Measurements from ENCODE around the gene AFF3. TPM values are rescaled to one million over a fixed set of nuclear protein-coding genes. Genes with fewer than 3 reads are reported as not detected.
A peak's percentile ranks its signal among the peaks of the same experiment; 100 is the strongest.
"Not testable (repeated sequence)": the region's sequence is repeated elsewhere in the genome, so short reads cannot be mapped to it uniquely, and the experiment has no call there.

The AFF3 gene
- total RNA-seq, 1 experiment from 2014 or later, result 0.42 TPM

DNA sequence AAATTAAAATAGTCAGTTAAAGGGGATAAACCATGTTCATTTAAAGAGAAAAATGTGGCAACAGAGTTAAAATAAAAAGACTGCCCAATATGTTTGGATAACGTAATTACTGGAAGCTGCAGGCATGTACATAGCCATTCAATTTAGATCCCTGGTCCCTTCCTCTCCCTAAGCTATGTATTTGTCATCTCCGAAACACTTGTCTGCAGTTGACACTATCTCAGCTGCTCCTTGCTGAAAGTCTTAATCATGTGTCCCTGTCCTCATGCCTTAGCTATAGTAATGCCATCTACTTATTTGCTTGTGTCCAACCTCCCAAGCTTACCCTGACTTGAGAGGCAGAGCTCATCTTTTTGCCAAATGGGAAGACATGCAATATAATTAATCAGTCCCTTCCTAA is 478.7 kb downstream of the AFF3 start:
- H3K27me3 Mint-ChIP-seq (ENCODE audit: insufficient read depth, unreplicated experiment), result no peaks in the 10 kb centered on the region
- no peak overlapping the region for H3K27ac Mint-ChIP-seq (ENCODE audit: low read depth, unreplicated experiment)
- intact Hi-C loops (cut with micrococcal nuclease), result no loop called here
- no peak for DNase-seq (ENCODE audit: unreplicated experiment)
- BruUV-seq (replicated peaks), result no TSS peak
- H3K36me3 Mint-ChIP-seq (ENCODE audit: insufficient read depth, unreplicated experiment), result no peaks in the 10 kb centered on the region
- H3K9me3 Mint-ChIP-seq (ENCODE audit: unreplicated experiment), result peaks cover 14% of the 10 kb centered on the region
- CTCF ChIA-PET, result no interaction called here
- H3K4me1 Mint-ChIP-seq (ENCODE audit: insufficient read depth, unreplicated experiment), result peaks cover 19% of the 10 kb centered on the region
- POLR2A ChIA-PET, result no interaction called here
- H3K4me3 Mint-ChIP-seq (ENCODE audit: unreplicated experiment), result no peak overlapping the region
- TF ChIP-seq, protein P1, sequence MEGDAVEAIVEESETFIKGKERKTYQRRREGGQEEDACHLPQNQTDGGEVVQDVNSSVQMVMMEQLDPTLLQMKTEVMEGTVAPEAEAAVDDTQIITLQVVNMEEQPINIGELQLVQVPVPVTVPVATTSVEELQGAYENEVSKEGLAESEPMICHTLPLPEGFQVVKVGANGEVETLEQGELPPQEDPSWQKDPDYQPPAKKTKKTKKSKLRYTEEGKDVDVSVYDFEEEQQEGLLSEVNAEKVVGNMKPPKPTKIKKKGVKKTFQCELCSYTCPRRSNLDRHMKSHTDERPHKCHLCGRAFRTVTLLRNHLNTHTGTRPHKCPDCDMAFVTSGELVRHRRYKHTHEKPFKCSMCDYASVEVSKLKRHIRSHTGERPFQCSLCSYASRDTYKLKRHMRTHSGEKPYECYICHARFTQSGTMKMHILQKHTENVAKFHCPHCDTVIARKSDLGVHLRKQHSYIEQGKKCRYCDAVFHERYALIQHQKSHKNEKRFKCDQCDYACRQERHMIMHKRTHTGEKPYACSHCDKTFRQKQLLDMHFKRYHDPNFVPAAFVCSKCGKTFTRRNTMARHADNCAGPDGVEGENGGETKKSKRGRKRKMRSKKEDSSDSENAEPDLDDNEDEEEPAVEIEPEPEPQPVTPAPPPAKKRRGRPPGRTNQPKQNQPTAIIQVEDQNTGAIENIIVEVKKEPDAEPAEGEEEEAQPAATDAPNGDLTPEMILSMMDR (IDR thresholded peaks at IDR 0.05; ENCODE audit: unreplicated experiment), result no peak

DNA sequence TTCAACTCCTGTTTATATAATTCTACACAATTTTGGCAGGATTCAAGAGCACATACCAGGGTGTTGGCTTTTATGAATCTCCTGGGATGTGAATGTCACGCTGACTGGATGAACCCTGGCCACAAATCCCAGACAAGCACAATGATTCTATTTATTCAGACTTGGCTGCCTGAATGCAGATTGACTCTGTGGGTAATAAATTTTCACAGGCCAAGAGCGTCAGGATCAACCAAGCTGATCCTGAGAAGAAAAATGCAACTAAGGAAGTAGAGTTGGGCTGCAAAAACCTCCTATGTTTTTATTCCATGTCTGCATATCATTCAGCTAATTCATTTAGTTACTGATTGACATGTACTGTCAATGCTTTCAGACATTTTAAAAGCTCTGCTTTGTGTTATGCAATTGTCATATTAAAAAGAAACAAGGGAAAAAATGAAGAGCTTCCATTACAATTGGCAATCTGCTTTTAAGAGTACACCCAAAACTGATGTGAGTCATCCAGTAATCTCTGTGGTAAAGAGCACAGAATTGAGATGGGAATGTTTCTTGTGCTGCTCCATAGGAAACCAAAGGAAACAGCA is 479.5 kb downstream of the AFF3 start:
- H3K27me3 Mint-ChIP-seq (ENCODE audit: insufficient read depth, unreplicated experiment), result no peaks in the 10 kb centered on the region
- peaks cover 14% of the 10 kb centered on the region for H3K9me3 Mint-ChIP-seq (ENCODE audit: unreplicated experiment)
- TF ChIP-seq, protein P1 (IDR thresholded peaks at IDR 0.05; ENCODE audit: unreplicated experiment), result no peak
- no peaks in the 10 kb centered on the region for H3K36me3 Mint-ChIP-seq (ENCODE audit: insufficient read depth, unreplicated experiment)
- peak overlapping the region; percentile 46 for H3K27ac Mint-ChIP-seq (ENCODE audit: low read depth, unreplicated experiment)
- peak; percentile 60 for DNase-seq (ENCODE audit: unreplicated experiment)
- ChIA-PET POLR2A (no interaction called here), CTCF (interaction anchor here (0.7 kb wide), 1 partner anchor 839 kb away, joined by 3 read pairs; no protein-coding TSS in a partner anchor)
- no TSS peak for BruUV-seq (replicated peaks)
- peaks cover 19% of the 10 kb centered on the region for H3K4me1 Mint-ChIP-seq (ENCODE audit: insufficient read depth, unreplicated experiment)
- H3K4me3 Mint-ChIP-seq (ENCODE audit: unreplicated experiment), result no peak overlapping the region
- intact Hi-C loops (cut with micrococcal nuclease), result no loop called here

DNA sequence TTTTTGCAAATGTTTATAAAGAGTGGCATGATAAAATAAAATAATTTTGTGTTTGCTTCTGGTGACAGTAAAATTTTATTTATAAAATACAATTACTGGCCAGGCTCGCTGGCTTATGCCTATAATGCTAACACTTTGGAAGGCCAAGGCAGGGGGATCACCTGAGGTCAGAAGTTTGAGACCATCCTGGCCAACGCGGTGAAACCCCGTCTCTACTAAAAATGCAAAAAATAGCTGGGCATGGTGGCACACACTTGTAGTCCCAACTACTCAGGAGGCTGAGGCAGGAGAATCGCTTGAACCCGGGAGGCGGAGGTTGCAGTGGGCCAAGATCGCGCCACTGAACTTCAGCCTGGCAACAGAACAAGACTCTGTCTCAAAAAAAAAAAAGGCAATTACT is 480.6 kb downstream of the AFF3 start:
- POLR2A ChIA-PET; DNase-seq (ENCODE audit: unreplicated experiment); H3K27me3 Mint-ChIP-seq (ENCODE audit: insufficient read depth, unreplicated experiment); H3K36me3 Mint-ChIP-seq (ENCODE audit: insufficient read depth, unreplicated experiment); H3K27ac Mint-ChIP-seq (ENCODE audit: low read depth, unreplicated experiment); BruUV-seq (replicated peaks); intact Hi-C loops (cut with micrococcal nuclease); CTCF ChIA-PET; H3K4me3 Mint-ChIP-seq (ENCODE audit: unreplicated experiment): not testable (repeated sequence)
- Mint-ChIP-seq H3K9me3 (ENCODE audit: unreplicated experiment) (peaks cover 13% of the 10 kb centered on the region), H3K4me1 (ENCODE audit: insufficient read depth, unreplicated experiment) (peaks cover 19% of the 10 kb centered on the region)

DNA sequence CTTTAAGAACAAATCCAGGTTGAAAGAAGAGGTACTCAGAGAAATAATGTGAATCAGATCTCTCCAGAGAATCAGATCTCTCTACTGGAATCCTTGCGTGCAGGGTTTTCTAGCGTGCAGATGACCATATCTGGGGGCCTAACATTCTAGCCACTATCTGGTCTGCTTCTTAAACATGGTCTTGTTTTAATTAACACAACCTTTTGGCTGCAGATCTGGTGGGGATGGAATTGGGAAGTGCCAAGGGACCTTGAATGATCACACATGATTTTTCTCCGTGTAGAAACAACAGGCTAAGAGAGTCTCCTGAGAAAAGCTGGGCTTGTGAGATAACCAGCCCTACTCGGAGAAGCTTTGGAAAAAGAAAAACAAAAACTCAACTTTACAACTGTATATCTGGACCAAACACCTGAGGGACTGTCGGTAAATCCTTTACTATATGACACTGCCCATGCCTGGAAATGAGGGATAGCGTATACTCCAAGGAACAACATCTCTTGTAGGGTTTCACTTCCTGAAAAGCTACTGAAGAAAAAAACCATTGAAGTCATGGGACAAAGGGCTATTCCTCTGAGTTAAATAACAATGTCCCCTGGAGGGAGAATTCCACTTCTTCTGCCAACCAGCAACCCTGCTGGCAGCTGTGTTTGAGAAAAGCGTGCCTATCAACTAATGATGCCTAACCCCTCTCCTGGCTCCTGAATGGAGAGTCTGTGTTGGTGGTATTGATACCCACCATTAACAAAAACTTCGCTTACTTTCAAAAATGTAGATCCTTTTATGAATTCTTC is 481.6 kb downstream of the AFF3 start:
- Mint-ChIP-seq H3K27me3 (ENCODE audit: insufficient read depth, unreplicated experiment) (no peaks in the 10 kb centered on the region), H3K9me3 (ENCODE audit: unreplicated experiment) (peaks cover 4% of the 10 kb centered on the region), H3K4me3 (ENCODE audit: unreplicated experiment) (no peak overlapping the region), H3K27ac (ENCODE audit: low read depth, unreplicated experiment) (no peak overlapping the region), H3K36me3 (ENCODE audit: insufficient read depth, unreplicated experiment) (no peaks in the 10 kb centered on the region), H3K4me1 (ENCODE audit: insufficient read depth, unreplicated experiment) (peaks cover 19% of the 10 kb centered on the region)
- TF ChIP-seq, protein P1 (IDR thresholded peaks at IDR 0.05; ENCODE audit: unreplicated experiment), result no peak
- POLR2A ChIA-PET, result interaction anchor here (0.7 kb wide), 1 partner anchor 12 kb away, joined by 3 read pairs; no protein-coding TSS in a partner anchor
- no peak for DNase-seq (ENCODE audit: unreplicated experiment)
- intact Hi-C loops (cut with micrococcal nuclease), result no loop called here
- BruUV-seq (replicated peaks), result no TSS peak
- CTCF ChIA-PET, result no interaction called here
